SU-DHL-6 (cell line): ENCODE data around the gene CLCC1.

Experiments
- H2AFZ ChIP-seq: fragments of 200-600 bp; sonication (generic); 2 replicates; pipeline ENCODE4 v1.6.1; 2014; ENCODE audit warnings: low read depth, mild to moderate bottlenecking, moderate library complexity, mixed read lengths, antibody characterized with exemption, low read length; ENCODE audit not compliant: severe bottlenecking
- H3F3A ChIP-seq: fragments of 200-600 bp; shearing (Covaris generic); 2 replicates; pipeline ENCODE4 v1.6.0; 2016; ENCODE audit warnings: antibody characterized with exemption, mild to moderate bottlenecking; ENCODE audit not compliant: insufficient read depth
- H3K27ac ChIP-seq: fragments of 200-600 bp; sonication (generic); 2 replicates; pipeline ENCODE4 v1.5.1; 2016; ENCODE audit warnings: low read depth, mild to moderate bottlenecking, low read length, moderate library complexity, mixed read lengths
- H3K27me3 ChIP-seq: fragments of 200-600 bp; sonication (generic), shearing (Covaris generic); 2 replicates; pipeline ENCODE4 v1.6.0; 2014; ENCODE audit warnings: mild to moderate bottlenecking, low read length
- H3K36me3 ChIP-seq: fragments of 200-600 bp; sonication (generic); 2 replicates; pipeline ENCODE4 v1.6.1; 2014; ENCODE audit warnings: mild to moderate bottlenecking, low read length, mixed read lengths
- H3K4me2 ChIP-seq: fragments of 300-600, 200-600 bp; shearing (Covaris generic), sonication (generic); 2 replicates; pipeline ENCODE4 v1.6.0; 2014; ENCODE audit warnings: low read length, low read depth, mild to moderate bottlenecking; ENCODE audit not compliant: poor library complexity, severe bottlenecking
- H3K4me3 ChIP-seq: fragments of 200-600 bp; sonication (generic); 2 replicates; pipeline ENCODE4 v1.5.1; 2014; ENCODE audit warnings: antibody characterized with exemption, low read length, mild to moderate bottlenecking, mixed read lengths; ENCODE audit not compliant: insufficient read depth, poor library complexity, severe bottlenecking
- H3K79me2 ChIP-seq: fragments of 200-600 bp; sonication (generic); 2 replicates; pipeline ENCODE4 v1.6.1; 2014; ENCODE audit warnings: mild to moderate bottlenecking, low read length, moderate library complexity; ENCODE audit not compliant: insufficient read depth
- H3K9ac ChIP-seq: fragments of 200-600 bp; sonication (generic); 2 replicates; pipeline ENCODE4 v1.7.0; 2014; ENCODE audit warnings: mild to moderate bottlenecking, low read length
- H3K9me2 ChIP-seq: fragments of 200-600 bp; sonication (generic); replicated peaks from 2 replicates; pipeline ENCODE4 v1.6.1; 2014; ENCODE audit warnings: low read length; ENCODE audit not compliant: insufficient read depth
- H3K9me3 ChIP-seq: fragments of 200-600 bp; sonication (generic); 2 replicates; pipeline ENCODE4 v1.6.1; 2014; ENCODE audit warnings: low read length, mixed read lengths; ENCODE audit not compliant: insufficient read depth
- H4K20me1 ChIP-seq: fragments of 200-600 bp; sonication (generic); 2 replicates; pipeline ENCODE4 v1.6.1; 2014; ENCODE audit warnings: low read depth, mild to moderate bottlenecking, antibody characterized with exemption, low read length, moderate library complexity, mixed read lengths
- EZH2phosphoT487 ChIP-seq: fragments of 200-600 bp; sonication (generic), shearing (Covaris generic); conservative IDR thresholded peaks from 2 replicates; pipeline ENCODE4 v1.6.1; 2018; ENCODE audit warnings: mild to moderate bottlenecking, antibody characterized with exemption, low read length, moderate library complexity, mixed read lengths
- TF ChIP-seq, protein P1 (sequence below): fragments of 200-600 bp; sonication (generic); IDR thresholded peaks from one replicate; pipeline ENCODE4 v1.5.1; 2017; ENCODE audit warnings: antibody characterized with exemption, mild to moderate bottlenecking, low read length, moderate library complexity; ENCODE audit not compliant: insufficient read depth, poor library complexity, severe bottlenecking

The CLCC1 gene

DNA sequence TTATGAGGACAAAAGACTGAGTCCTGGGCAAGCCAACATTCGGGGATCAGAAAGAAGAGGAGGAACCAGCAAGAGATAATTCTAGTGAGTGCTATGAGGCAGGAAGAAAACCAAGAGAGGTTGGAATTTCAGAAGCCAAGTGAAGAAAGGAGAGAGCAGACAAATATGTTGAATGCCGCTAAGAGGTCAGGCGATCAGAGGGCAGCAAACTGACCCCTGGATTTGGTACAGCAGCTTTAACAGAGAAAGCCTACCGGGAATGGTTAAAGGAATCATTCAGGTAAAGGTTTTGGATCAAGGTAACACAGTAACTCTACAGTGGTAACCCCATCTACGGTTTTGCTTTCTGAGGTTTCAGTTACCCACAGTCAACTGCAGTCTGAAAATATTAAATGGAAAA, 5.4 kb downstream of the CLCC1 start:
- H3K4me2 ChIP-seq, result no peak overlapping the region
- no peak overlapping the region for H2AFZ ChIP-seq
- peaks cover 3% of the 10 kb centered on the region; the same call in 1 of the 2 replicates for H3F3A ChIP-seq
- no peak overlapping the region for H3K9ac ChIP-seq
- H3K9me3 ChIP-seq, result no peaks in the 10 kb centered on the region
- H3K27me3 ChIP-seq, result no peaks in the 10 kb centered on the region
- H3K27ac ChIP-seq, result no peak overlapping the region
- H3K4me3 ChIP-seq, result no peak overlapping the region
- H4K20me1 ChIP-seq, result no peaks in the 10 kb centered on the region
- TF ChIP-seq, protein P1, sequence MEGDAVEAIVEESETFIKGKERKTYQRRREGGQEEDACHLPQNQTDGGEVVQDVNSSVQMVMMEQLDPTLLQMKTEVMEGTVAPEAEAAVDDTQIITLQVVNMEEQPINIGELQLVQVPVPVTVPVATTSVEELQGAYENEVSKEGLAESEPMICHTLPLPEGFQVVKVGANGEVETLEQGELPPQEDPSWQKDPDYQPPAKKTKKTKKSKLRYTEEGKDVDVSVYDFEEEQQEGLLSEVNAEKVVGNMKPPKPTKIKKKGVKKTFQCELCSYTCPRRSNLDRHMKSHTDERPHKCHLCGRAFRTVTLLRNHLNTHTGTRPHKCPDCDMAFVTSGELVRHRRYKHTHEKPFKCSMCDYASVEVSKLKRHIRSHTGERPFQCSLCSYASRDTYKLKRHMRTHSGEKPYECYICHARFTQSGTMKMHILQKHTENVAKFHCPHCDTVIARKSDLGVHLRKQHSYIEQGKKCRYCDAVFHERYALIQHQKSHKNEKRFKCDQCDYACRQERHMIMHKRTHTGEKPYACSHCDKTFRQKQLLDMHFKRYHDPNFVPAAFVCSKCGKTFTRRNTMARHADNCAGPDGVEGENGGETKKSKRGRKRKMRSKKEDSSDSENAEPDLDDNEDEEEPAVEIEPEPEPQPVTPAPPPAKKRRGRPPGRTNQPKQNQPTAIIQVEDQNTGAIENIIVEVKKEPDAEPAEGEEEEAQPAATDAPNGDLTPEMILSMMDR, result no peak
- no peak for TF ChIP-seq EZH2phosphoT487
- no peaks in the 10 kb centered on the region for H3K9me2 ChIP-seq
- peaks cover 35% of the 10 kb centered on the region for H3K79me2 ChIP-seq
- no peaks in the 10 kb centered on the region for H3K36me3 ChIP-seq

DNA sequence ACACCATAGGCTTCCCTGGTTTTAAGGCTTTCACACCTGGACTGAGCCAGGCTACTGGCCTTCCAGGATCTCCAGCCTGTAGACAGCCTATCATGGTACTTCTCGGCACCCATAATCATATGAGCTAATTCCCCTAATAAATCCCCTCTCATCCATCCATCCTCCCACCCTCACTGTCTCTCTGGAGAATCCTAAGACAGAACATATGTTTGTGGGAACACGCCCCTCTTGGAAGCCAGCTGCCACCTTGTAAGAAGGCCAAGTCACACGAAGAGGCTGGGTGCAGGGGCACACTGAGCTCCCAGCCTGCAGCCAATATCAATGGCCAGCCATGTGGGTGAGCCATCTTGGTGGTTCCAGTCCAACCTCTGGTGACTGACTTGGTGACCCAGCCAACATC, 7.4 kb downstream of the CLCC1 start:
- Histone ChIP-seq H3K27ac (no peak overlapping the region), H3K79me2 (peaks cover 30% of the 10 kb centered on the region), H3K27me3 (no peaks in the 10 kb centered on the region)

DNA sequence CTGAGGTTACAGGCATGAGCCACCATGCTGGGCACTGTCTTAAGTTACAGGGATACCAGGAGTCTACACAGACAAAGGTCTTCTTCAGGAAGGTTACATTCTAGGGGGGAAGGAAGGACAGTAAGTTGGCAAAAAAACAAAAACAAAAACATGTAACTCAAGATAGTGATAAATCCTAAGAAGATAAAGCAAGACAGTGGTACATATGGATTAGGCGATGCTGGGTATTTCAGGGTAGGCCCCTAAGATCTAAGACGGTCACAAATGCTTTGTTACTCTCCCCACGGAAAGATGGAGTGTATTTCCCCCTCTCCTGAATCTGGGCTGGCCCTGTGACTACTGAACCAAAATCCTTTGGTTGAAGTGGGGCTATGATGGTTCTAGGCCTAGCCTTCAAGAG, 8.2 kb downstream of the CLCC1 start:
- Histone ChIP-seq H3K4me2 (no peak overlapping the region), H3K9me3 (no peaks in the 10 kb centered on the region), H4K20me1 (no peaks in the 10 kb centered on the region), H3K27ac (no peak overlapping the region), H3F3A (peaks cover 2% of the 10 kb centered on the region; the same call in 1 of the 2 replicates), H3K36me3 (no peaks in the 10 kb centered on the region), H3K79me2 (peaks cover 33% of the 10 kb centered on the region), H3K4me3 (no peak overlapping the region), H3K9me2 (no peaks in the 10 kb centered on the region), H2AFZ (no peak overlapping the region), H3K9ac (no peak overlapping the region), H3K27me3 (no peaks in the 10 kb centered on the region)
- no peak for TF ChIP-seq EZH2phosphoT487
- TF ChIP-seq, protein P1, result no peak

More for the DNA sequence above, 7.4 kb downstream of the CLCC1 start:
- TF ChIP-seq EZH2phosphoT487, result no peak
- TF ChIP-seq, protein P1, result no peak
- no peaks in the 10 kb centered on the region for H4K20me1 ChIP-seq
- H3K9ac ChIP-seq, result no peak overlapping the region
- H3F3A ChIP-seq, result no peaks in the 10 kb centered on the region
- no peak overlapping the region for H3K4me3 ChIP-seq
- H3K9me3 ChIP-seq, result no peaks in the 10 kb centered on the region
- no peak overlapping the region for H3K4me2 ChIP-seq
- H2AFZ ChIP-seq, result no peak overlapping the region
- no peaks in the 10 kb centered on the region for H3K36me3 ChIP-seq
- no peaks in the 10 kb centered on the region for H3K9me2 ChIP-seq
